H1 (cell line): ENCODE measurements around the gene ARHGEF10L. TPM values are rescaled to one million over a fixed set of nuclear protein-coding genes. Genes with fewer than 3 reads are reported as not detected.

ENCODE experiments used
- CTCF ChIA-PET: fragments of 300-600 bp; sonication (Branson Sonifier 250); formaldehyde crosslinking; loops from one replicate; lab custom pipeline; 2021; ENCODE audit not compliant: partially characterized antibody; lab: Charles Lee
- POLR2A ChIA-PET: fragments of 300-600 bp; sonication (Branson Sonifier 250); formaldehyde crosslinking; loops from one replicate; lab custom pipeline; 2021; ENCODE audit warnings: inconsistent platforms; ENCODE audit not compliant: partially characterized antibody; lab: Charles Lee
- DNase-seq, 2 experiments: peaks; one replicate each; pipeline versions ENCODE4 v3.0.0 to v3.0.0-alpha.2; 2010 to 2022; ENCODE audit warnings: low spot score in 2 of 2, low read depth in 1 of 2, mixed read lengths in 1 of 2
- FAIRE-seq: peaks from 2 replicates; lab custom pipeline; 2011; peaks lifted over from hg19 to GRCh38; lab: Jason Lieb, UNC
- H2AFZ ChIP-seq: 2 replicates; pipeline ENCODE4 v1.8.1; 2012; ENCODE audit warnings: low read length, inconsistent platforms
- H2AK5ac ChIP-seq: 2 replicates; pipeline ENCODE4 v1.6.1; 2013; ENCODE audit warnings: low read depth, low read length
- H2BK120ac ChIP-seq: replicated peaks from 2 replicates; pipeline ENCODE3; 2013; ENCODE audit warnings: low read depth, low read length, inconsistent platforms
- H2BK12ac ChIP-seq: 2 replicates; pipeline ENCODE4 v1.6.1; 2013; ENCODE audit warnings: low read depth, low read length
- H2BK15ac ChIP-seq: 2 replicates; pipeline ENCODE4 v1.6.1; 2013; ENCODE audit warnings: low read length
- H2BK20ac ChIP-seq: 2 replicates; pipeline ENCODE4 v1.6.1; 2013; ENCODE audit warnings: low read length
- H2BK5ac ChIP-seq: 2 replicates; pipeline ENCODE4 v1.6.1; 2013; ENCODE audit warnings: low read depth, low read length
- H3K14ac ChIP-seq: 2 replicates; pipeline ENCODE4 v1.6.1; 2013; ENCODE audit warnings: inconsistent platforms; ENCODE audit not compliant: insufficient read length
- H3K18ac ChIP-seq: 2 replicates; pipeline ENCODE4 v1.6.1; 2013; ENCODE audit warnings: low read length; ENCODE audit errors: extremely low read depth
- H3K23ac ChIP-seq: 2 replicates; pipeline ENCODE4 v1.6.1; 2013; ENCODE audit warnings: inconsistent platforms; ENCODE audit not compliant: insufficient read length
- H3K23me2 ChIP-seq: 2 replicates; pipeline ENCODE4 v1.6.1; 2013; ENCODE audit warnings: low read depth, low read length
- H3K27ac ChIP-seq: 2 replicates; pipeline ENCODE4 v1.6.1; 2011; ENCODE audit warnings: low read depth, low read length, inconsistent platforms
- H3K27me3 ChIP-seq, 4 experiments: replicated peaks in 1 of 4; 1 replicate in 1 of 4; 2 replicates in 3 of 4; pipeline versions ENCODE4 v1.6.1 to v1.8.1; 2011 to 2013; ENCODE audit warnings: low read length in 3 of 4, mild to moderate bottlenecking in 3 of 4, inconsistent platforms in 2 of 4, mixed read lengths in 2 of 4, moderate library complexity in 1 of 4; ENCODE audit not compliant: control insufficient read depth in 3 of 4, insufficient read depth in 3 of 4; ENCODE audit errors: extremely low read depth in 1 of 4
- H3K36me3 ChIP-seq, 4 experiments: 2 replicates each; pipeline versions ENCODE4 v1.6.1 to v1.8.1; 2011 to 2013; ENCODE audit warnings: mild to moderate bottlenecking in 4 of 4, low read length in 3 of 4, moderate library complexity in 2 of 4, control low read depth in 1 of 4, inconsistent platforms in 1 of 4; ENCODE audit not compliant: insufficient read depth in 4 of 4, control insufficient read depth in 2 of 4
- H3K4ac ChIP-seq: replicated peaks from 2 replicates; pipeline ENCODE3; 2013; ENCODE audit warnings: low read length, low read depth, mixed read lengths, inconsistent platforms; ENCODE audit not compliant: insufficient read length
- H3K4me1 ChIP-seq, 4 experiments: replicated peaks in 1 of 4; 1 replicate in 1 of 4; 2 replicates in 3 of 4; pipeline versions ENCODE4 v1.6.1 to v1.8.1; 2011 to 2013; ENCODE audit warnings: low read length in 3 of 4, inconsistent platforms in 2 of 4, mixed read lengths in 1 of 4; ENCODE audit not compliant: insufficient read depth in 4 of 4, control insufficient read depth in 3 of 4
- H3K4me2 ChIP-seq, 2 experiments: 2 replicates each; pipeline versions ENCODE4 v1.6.1 to v1.8.1; 2011 to 2013; ENCODE audit warnings: low read depth in 2 of 2, low read length in 2 of 2, control low read depth in 1 of 2, inconsistent platforms in 1 of 2, mild to moderate bottlenecking in 1 of 2; ENCODE audit not compliant: insufficient read depth in 1 of 2
- H3K4me3 ChIP-seq, 4 experiments: fragments of 200-600, 300-600 bp in 1 of 4; sonication (generic), shearing (Covaris generic), sonication (Bioruptor Twin) in 1 of 4; 2 replicates each; pipeline versions ENCODE4 v1.5.1 to v1.8.1; 2011 to 2016; ENCODE audit warnings: low read length in 4 of 4, low read depth in 3 of 4, control low read depth in 2 of 4, inconsistent platforms in 2 of 4, mild to moderate bottlenecking in 2 of 4, mixed read lengths in 1 of 4, moderate library complexity in 1 of 4; ENCODE audit not compliant: insufficient read depth in 2 of 4; ENCODE audit errors: extremely low read depth in 1 of 4
- H3K56ac ChIP-seq: replicated peaks from 2 replicates; pipeline ENCODE3; 2013; ENCODE audit warnings: low read depth, mild to moderate bottlenecking, mixed read lengths, low read length, inconsistent platforms; ENCODE audit not compliant: insufficient read length
- H3K79me1 ChIP-seq: 2 replicates; pipeline ENCODE4 v1.6.1; 2013; ENCODE audit warnings: low read depth, low read length, control low read depth
- H3K79me2 ChIP-seq, 2 experiments: 2 replicates each; pipeline versions ENCODE4 v1.6.1 to v1.8.1; 2012 to 2013; ENCODE audit warnings: low read length in 2 of 2, mild to moderate bottlenecking in 2 of 2, inconsistent platforms in 1 of 2; ENCODE audit not compliant: insufficient read depth in 2 of 2, control insufficient read depth in 1 of 2
- H3K9ac ChIP-seq, 4 experiments: replicated peaks in 1 of 4; 1 replicate in 1 of 4; 2 replicates in 3 of 4; pipeline versions ENCODE4 v1.6.1 to v1.8.1; 2011 to 2013; ENCODE audit warnings: low read depth in 3 of 4, low read length in 3 of 4, control low read depth in 2 of 4, mild to moderate bottlenecking in 2 of 4, moderate library complexity in 2 of 4, inconsistent platforms in 1 of 4; ENCODE audit errors: extremely low read depth in 1 of 4
- H3K9me3 ChIP-seq, 2 experiments: 2 replicates each; pipeline versions ENCODE4 v1.6.1 to v1.8.1; 2012 to 2013; ENCODE audit warnings: mild to moderate bottlenecking in 2 of 2, moderate library complexity in 2 of 2, control low read depth in 1 of 2, inconsistent platforms in 1 of 2, low read depth in 1 of 2, low read length in 1 of 2, mixed read lengths in 1 of 2; ENCODE audit not compliant: insufficient read depth in 2 of 2
- H4K20me1 ChIP-seq, 2 experiments: replicated peaks in 1 of 2; 2 replicates each; pipeline versions ENCODE3 to v1.8.1; 2011 to 2013; ENCODE audit warnings: inconsistent platforms in 2 of 2, low read length in 2 of 2, mild to moderate bottlenecking in 1 of 2; ENCODE audit not compliant: insufficient read depth in 2 of 2, control insufficient read depth in 1 of 2
- H4K5ac ChIP-seq: 2 replicates; pipeline ENCODE4 v1.6.1; 2013; ENCODE audit warnings: low read length, low read depth, mixed read lengths, inconsistent platforms; ENCODE audit not compliant: insufficient read length
- H4K8ac ChIP-seq: 2 replicates; pipeline ENCODE4 v1.8.0; 2013; ENCODE audit warnings: mild to moderate bottlenecking, moderate library complexity, low read length, inconsistent platforms; ENCODE audit not compliant: insufficient read depth; ENCODE audit errors: extremely low read depth
- H4K91ac ChIP-seq: replicated peaks from 2 replicates; pipeline ENCODE3; 2013; ENCODE audit warnings: low read length, mixed read lengths, inconsistent platforms; ENCODE audit not compliant: insufficient read length
- GABPA ChIP-seq: IDR thresholded peaks from 2 replicates; pipeline ENCODE4 v1.6.1; 2011; ENCODE audit warnings: mild to moderate bottlenecking, low read length, moderate library complexity, borderline replicate concordance; ENCODE audit not compliant: insufficient read depth
- POLR2A ChIP-seq, 2 experiments: IDR thresholded peaks; 1 replicate in 1 of 2; 2 replicates in 1 of 2; pipeline ENCODE4 v1.6.1; 2011; ENCODE audit warnings: low read depth in 2 of 2, low read length in 2 of 2, mild to moderate bottlenecking in 2 of 2; ENCODE audit errors: control extremely low read depth in 1 of 2
- WGBS, 2 experiments: shearing (Covaris generic) in 1 of 2; methylation state at CpG; one replicate each; pipeline versions ENCODE4 v1.1.6 to v1.1.7; 2013 to 2015; ENCODE audit warnings: low lambda C conversion rate in 2 of 2, mixed read lengths in 2 of 2, inconsistent platforms in 1 of 2, low coverage in 1 of 2, missing lambda C conversion rate in 1 of 2; ENCODE audit not compliant: insufficient replicate concordance in 2 of 2, insufficient coverage in 1 of 2, insufficient read length in 1 of 2; ENCODE audit errors: extremely low coverage in 1 of 2, missing lambda C conversion rate in 1 of 2; 5-methylcytosine and 5-hydroxymethylcytosine counted together
- polyA plus RNA-seq, 7 experiments: library from polyadenylated mRNA; depleted of rRNA in 3 of 7; stranded (reverse) in 5 of 7; unstranded in 2 of 7; fragments of >200 nt in 5 of 7; fragments of 200-250 nt in 2 of 7; gene quantifications; 1 replicate in 5 of 7; 2 replicates in 1 of 7; 4 replicates in 1 of 7; pipeline versions ENCODE4 v1.2.1 to v1.2.3, GENCODE V29; 2011 to 2013; ENCODE audit warnings: missing spikeins in 2 of 7, mixed read lengths in 2 of 7
- total RNA-seq: library from RNA; stranded (reverse); fragmentation: NEBNext Ultra II Directional; extraction: Animal tissue kit (Norgen Biotek cat#: 25700); gene quantifications from 2 replicates; pipeline ENCODE4 v1.2.1, GENCODE V29; 2021

Gene ARHGEF10L
- total and polyA plus RNA-seq, 2 of the 8 experiments (the other 6 are each of a cell fraction or from before 2014, with no cell fraction given): 33.6 to 39.6 TPM

DNA sequence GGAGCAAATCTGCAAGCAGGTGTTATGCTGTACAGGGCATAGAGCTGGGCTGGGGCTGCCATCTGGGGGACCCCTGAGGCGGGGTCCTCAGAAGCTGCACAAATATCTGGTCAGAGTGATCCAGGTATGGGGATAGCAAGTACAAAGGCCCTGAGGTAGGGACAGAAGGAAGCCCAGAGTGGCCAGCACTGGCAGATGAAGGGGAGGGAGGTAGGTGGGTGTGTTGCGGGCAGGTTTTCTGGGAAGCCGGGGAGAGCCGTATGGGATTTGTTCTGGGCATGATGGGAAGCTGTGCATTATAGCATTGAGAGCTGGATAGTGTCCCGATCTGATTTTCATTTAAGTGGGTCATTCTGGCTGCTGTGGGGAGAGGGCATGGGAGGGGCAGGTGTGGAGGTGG lies 102.7 kb downstream of the ARHGEF10L start:
- Histone ChIP-seq H3K27ac (no peak overlapping the region), H2BK12ac (no peak overlapping the region), H3K18ac (no peak overlapping the region), H3K4me2 (no peak overlapping the region), H2AK5ac (no peak overlapping the region), H3K79me1 (no peaks in the 10 kb centered on the region; the same call in 1 of the 2 replicates), H2BK15ac (no peak overlapping the region), H2BK20ac (no peak overlapping the region), H3K4ac (no peak overlapping the region), H3K14ac (no peak overlapping the region), H3K9me3 (no peaks in the 10 kb centered on the region), H3K36me3 (peaks cover 12 to 28% (median 22%) of the 10 kb centered on the region in 4 experiments), H3K4me3 (no peak overlapping the region), H3K23me2 (no peaks in the 10 kb centered on the region), H2BK5ac (no peak overlapping the region), H4K8ac (no peak overlapping the region), H3K56ac (no peak overlapping the region), H3K27me3 (no peaks in the 10 kb centered on the region), H4K91ac (no peak overlapping the region), H4K5ac (no peak overlapping the region), H4K20me1 (peaks cover 4% of the 10 kb centered on the region in 2 experiments), H2BK120ac (no peak overlapping the region), H3K79me2 (no peaks in the 10 kb centered on the region), H3K23ac (no peak overlapping the region), H2AFZ (no peak overlapping the region), H3K9ac (no peak overlapping the region), H3K4me1 (0 out of 7 replicates have a peak, but pooled peaks cover 0 to 2% (median 0%) of the 10 kb centered on the region in 4 experiments)
- ChIA-PET CTCF (interaction anchor here (0.7 to 3.9 kb wide), 9 partner anchors 9 to 189 kb away, joined by 3 to 22 read pairs (median 5); no protein-coding TSS in a partner anchor), POLR2A (interaction anchor here (1.1 to 2.2 kb wide), 2 partner anchors 11 to 12 kb away, joined by 3 to 7 read pairs; no protein-coding TSS in a partner anchor)
- TF ChIP-seq POLR2A (IDR thresholded peaks at IDR 0.05; ENCODE audit: control extremely low read depth in 1 of 2, low read depth in 2 of 2, low read length in 2 of 2) (0 out of 3 replicates have a peak, but pooled peaks of 1 of the 2 experiments have one; percentile 35), GABPA (no peak)
- WGBS, 2 experiments: 91% methylated on average over 5 of the region's 5 CpGs; no CpG with 5 or more reads in 1 of the 2 experiments
- DNase-seq (no peak), FAIRE-seq (no peak)
